ENCODE measurements around the gene IGLL5.

Gene IGLL5

GRCh38 chr22:22887621-22888503 is at the start of gene IGLL5:
Gene IGLL5, plus strand, starts transcription at chr22:22887816. Its CDS starts 238 bp downstream, at chr22:22888054.
- DNase-seq: no peak

- no peak for DNase-seq
Measured at GRCh38 chr22:22838148-22838786, 49.3 kb upstream of the IGLL5 start.

GRCh38 chr22:22839570-22840314 is 47.9 kb upstream of the IGLL5 start:
- no peak for DNase-seq

- no peak for DNase-seq
Measured at GRCh38 chr22:22840780-22841179, 46.8 kb upstream of the IGLL5 start.

- no peak for DNase-seq
Measured at GRCh38 chr22:22841598-22841997, 46.0 kb upstream of the IGLL5 start.

- no peak for DNase-seq
Measured at GRCh38 chr22:22842085-22842484, 45.5 kb upstream of the IGLL5 start.

- no peak for DNase-seq
Measured at GRCh38 chr22:22843848-22844247, 43.8 kb upstream of the IGLL5 start.

- DNase-seq: no peak
Measured at GRCh38 chr22:22847241-22847640, 40.4 kb upstream of the IGLL5 start.

- no peak for DNase-seq
Measured at GRCh38 chr22:22848364-22848866, 39.2 kb upstream of the IGLL5 start.

GRCh38 chr22:22849640-22850610 is 37.7 kb upstream of the IGLL5 start:
- no peak for DNase-seq

- DNase-seq: no peak
Measured at GRCh38 chr22:22851969-22852368, 35.6 kb upstream of the IGLL5 start.

GRCh38 chr22:22853713-22854112 is 33.9 kb upstream of the IGLL5 start:
- DNase-seq: no peak

GRCh38 chr22:22854466-22854865 is 33.1 kb upstream of the IGLL5 start:
- DNase-seq: no peak

GRCh38 chr22:22855085-22855484 is 32.5 kb upstream of the IGLL5 start:
- no peak for DNase-seq

GRCh38 chr22:22855617-22856308 is 31.9 kb upstream of the IGLL5 start:
- no peak for DNase-seq

GRCh38 chr22:22856364-22856763 is 31.3 kb upstream of the IGLL5 start:
- no peak for DNase-seq

GRCh38 chr22:22856885-22857606 is 30.6 kb upstream of the IGLL5 start:
- no peak for DNase-seq

- no peak for DNase-seq
Measured at GRCh38 chr22:22857607-22858558, 29.7 kb upstream of the IGLL5 start.

GRCh38 chr22:22858559-22858937 is 29.1 kb upstream of the IGLL5 start:
- DNase-seq: no peak

GRCh38 chr22:22863001-22863400 is 24.6 kb upstream of the IGLL5 start:
- no peak for DNase-seq

All from NCI-H510A (cell line).